H1 (cell line): ENCODE data around the gene NFAM1. TPM values are rescaled to one million over a fixed set of nuclear protein-coding genes. Genes with fewer than 3 reads are reported as not detected.

Experiments
- CTCF ChIA-PET: fragments of 300-600 bp; sonication (Branson Sonifier 250); formaldehyde crosslinking; loops from one replicate; lab custom pipeline; 2021; ENCODE audit not compliant: partially characterized antibody; lab: Charles Lee
- POLR2A ChIA-PET: fragments of 300-600 bp; sonication (Branson Sonifier 250); formaldehyde crosslinking; loops from one replicate; lab custom pipeline; 2021; ENCODE audit warnings: inconsistent platforms; ENCODE audit not compliant: partially characterized antibody; lab: Charles Lee
- DNase-seq, 2 experiments: peaks; one replicate each; pipeline versions ENCODE4 v3.0.0 to v3.0.0-alpha.2; 2010 to 2022; ENCODE audit warnings: low spot score in 2 of 2, low read depth in 1 of 2, mixed read lengths in 1 of 2
- FAIRE-seq: peaks from 2 replicates; lab custom pipeline; 2011; peaks lifted over from hg19 to GRCh38; lab: Jason Lieb, UNC
- H2AFZ ChIP-seq: 2 replicates; pipeline ENCODE4 v1.8.1; 2012; ENCODE audit warnings: low read length, inconsistent platforms
- H2AK5ac ChIP-seq: 2 replicates; pipeline ENCODE4 v1.6.1; 2013; ENCODE audit warnings: low read depth, low read length
- H2BK120ac ChIP-seq: replicated peaks from 2 replicates; pipeline ENCODE3; 2013; ENCODE audit warnings: low read depth, low read length, inconsistent platforms
- H2BK12ac ChIP-seq: 2 replicates; pipeline ENCODE4 v1.6.1; 2013; ENCODE audit warnings: low read depth, low read length
- H2BK15ac ChIP-seq: 2 replicates; pipeline ENCODE4 v1.6.1; 2013; ENCODE audit warnings: low read length
- H2BK20ac ChIP-seq: 2 replicates; pipeline ENCODE4 v1.6.1; 2013; ENCODE audit warnings: low read length
- H2BK5ac ChIP-seq: 2 replicates; pipeline ENCODE4 v1.6.1; 2013; ENCODE audit warnings: low read depth, low read length
- H3K14ac ChIP-seq: 2 replicates; pipeline ENCODE4 v1.6.1; 2013; ENCODE audit warnings: inconsistent platforms; ENCODE audit not compliant: insufficient read length
- H3K18ac ChIP-seq: 2 replicates; pipeline ENCODE4 v1.6.1; 2013; ENCODE audit warnings: low read length; ENCODE audit errors: extremely low read depth
- H3K23ac ChIP-seq: 2 replicates; pipeline ENCODE4 v1.6.1; 2013; ENCODE audit warnings: inconsistent platforms; ENCODE audit not compliant: insufficient read length
- H3K23me2 ChIP-seq: 2 replicates; pipeline ENCODE4 v1.6.1; 2013; ENCODE audit warnings: low read depth, low read length
- H3K27ac ChIP-seq: 2 replicates; pipeline ENCODE4 v1.6.1; 2011; ENCODE audit warnings: low read depth, low read length, inconsistent platforms
- H3K27me3 ChIP-seq, 4 experiments: replicated peaks in 1 of 4; 1 replicate in 1 of 4; 2 replicates in 3 of 4; pipeline versions ENCODE4 v1.6.1 to v1.8.1; 2011 to 2013; ENCODE audit warnings: low read length in 3 of 4, mild to moderate bottlenecking in 3 of 4, inconsistent platforms in 2 of 4, mixed read lengths in 2 of 4, moderate library complexity in 1 of 4; ENCODE audit not compliant: control insufficient read depth in 3 of 4, insufficient read depth in 3 of 4; ENCODE audit errors: extremely low read depth in 1 of 4
- H3K36me3 ChIP-seq, 4 experiments: 2 replicates each; pipeline versions ENCODE4 v1.6.1 to v1.8.1; 2011 to 2013; ENCODE audit warnings: mild to moderate bottlenecking in 4 of 4, low read length in 3 of 4, moderate library complexity in 2 of 4, control low read depth in 1 of 4, inconsistent platforms in 1 of 4; ENCODE audit not compliant: insufficient read depth in 4 of 4, control insufficient read depth in 2 of 4
- H3K4ac ChIP-seq: replicated peaks from 2 replicates; pipeline ENCODE3; 2013; ENCODE audit warnings: low read length, low read depth, mixed read lengths, inconsistent platforms; ENCODE audit not compliant: insufficient read length
- H3K4me1 ChIP-seq, 4 experiments: replicated peaks in 1 of 4; 1 replicate in 1 of 4; 2 replicates in 3 of 4; pipeline versions ENCODE4 v1.6.1 to v1.8.1; 2011 to 2013; ENCODE audit warnings: low read length in 3 of 4, inconsistent platforms in 2 of 4, mixed read lengths in 1 of 4; ENCODE audit not compliant: insufficient read depth in 4 of 4, control insufficient read depth in 3 of 4
- H3K4me2 ChIP-seq, 2 experiments: 2 replicates each; pipeline versions ENCODE4 v1.6.1 to v1.8.1; 2011 to 2013; ENCODE audit warnings: low read depth in 2 of 2, low read length in 2 of 2, control low read depth in 1 of 2, inconsistent platforms in 1 of 2, mild to moderate bottlenecking in 1 of 2; ENCODE audit not compliant: insufficient read depth in 1 of 2
- H3K4me3 ChIP-seq, 4 experiments: fragments of 200-600, 300-600 bp in 1 of 4; sonication (generic), shearing (Covaris generic), sonication (Bioruptor Twin) in 1 of 4; 2 replicates each; pipeline versions ENCODE4 v1.5.1 to v1.8.1; 2011 to 2016; ENCODE audit warnings: low read length in 4 of 4, low read depth in 3 of 4, control low read depth in 2 of 4, inconsistent platforms in 2 of 4, mild to moderate bottlenecking in 2 of 4, mixed read lengths in 1 of 4, moderate library complexity in 1 of 4; ENCODE audit not compliant: insufficient read depth in 2 of 4; ENCODE audit errors: extremely low read depth in 1 of 4
- H3K56ac ChIP-seq: replicated peaks from 2 replicates; pipeline ENCODE3; 2013; ENCODE audit warnings: low read depth, mild to moderate bottlenecking, mixed read lengths, low read length, inconsistent platforms; ENCODE audit not compliant: insufficient read length
- H3K79me1 ChIP-seq: 2 replicates; pipeline ENCODE4 v1.6.1; 2013; ENCODE audit warnings: low read depth, low read length, control low read depth
- H3K79me2 ChIP-seq, 2 experiments: 2 replicates each; pipeline versions ENCODE4 v1.6.1 to v1.8.1; 2012 to 2013; ENCODE audit warnings: low read length in 2 of 2, mild to moderate bottlenecking in 2 of 2, inconsistent platforms in 1 of 2; ENCODE audit not compliant: insufficient read depth in 2 of 2, control insufficient read depth in 1 of 2
- H3K9ac ChIP-seq, 4 experiments: replicated peaks in 1 of 4; 1 replicate in 1 of 4; 2 replicates in 3 of 4; pipeline versions ENCODE4 v1.6.1 to v1.8.1; 2011 to 2013; ENCODE audit warnings: low read depth in 3 of 4, low read length in 3 of 4, control low read depth in 2 of 4, mild to moderate bottlenecking in 2 of 4, moderate library complexity in 2 of 4, inconsistent platforms in 1 of 4; ENCODE audit errors: extremely low read depth in 1 of 4
- H3K9me3 ChIP-seq, 2 experiments: 2 replicates each; pipeline versions ENCODE4 v1.6.1 to v1.8.1; 2012 to 2013; ENCODE audit warnings: mild to moderate bottlenecking in 2 of 2, moderate library complexity in 2 of 2, control low read depth in 1 of 2, inconsistent platforms in 1 of 2, low read depth in 1 of 2, low read length in 1 of 2, mixed read lengths in 1 of 2; ENCODE audit not compliant: insufficient read depth in 2 of 2
- H4K20me1 ChIP-seq, 2 experiments: replicated peaks in 1 of 2; 2 replicates each; pipeline versions ENCODE3 to v1.8.1; 2011 to 2013; ENCODE audit warnings: inconsistent platforms in 2 of 2, low read length in 2 of 2, mild to moderate bottlenecking in 1 of 2; ENCODE audit not compliant: insufficient read depth in 2 of 2, control insufficient read depth in 1 of 2
- H4K5ac ChIP-seq: 2 replicates; pipeline ENCODE4 v1.6.1; 2013; ENCODE audit warnings: low read length, low read depth, mixed read lengths, inconsistent platforms; ENCODE audit not compliant: insufficient read length
- H4K8ac ChIP-seq: 2 replicates; pipeline ENCODE4 v1.8.0; 2013; ENCODE audit warnings: mild to moderate bottlenecking, moderate library complexity, low read length, inconsistent platforms; ENCODE audit not compliant: insufficient read depth; ENCODE audit errors: extremely low read depth
- H4K91ac ChIP-seq: replicated peaks from 2 replicates; pipeline ENCODE3; 2013; ENCODE audit warnings: low read length, mixed read lengths, inconsistent platforms; ENCODE audit not compliant: insufficient read length
- JUN ChIP-seq: IDR thresholded peaks from 2 replicates; pipeline ENCODE4 v1.6.1; 2011; ENCODE audit warnings: low read depth, mild to moderate bottlenecking, improper control_type of control experiment, low read length
- SIN3A ChIP-seq, 2 experiments: IDR thresholded peaks in 1 of 2; conservative IDR thresholded peaks in 1 of 2; 2 replicates each; pipeline ENCODE4 v1.6.1; 2011 to 2012; ENCODE audit warnings: low read length in 2 of 2, improper control_type of control experiment in 1 of 2, low read depth in 1 of 2, mild to moderate bottlenecking in 1 of 2
- SIRT6 ChIP-seq: IDR thresholded peaks from one replicate; pipeline ENCODE4 v1.7.1; 2012; ENCODE audit warnings: low read length, inconsistent platforms
- SP2 ChIP-seq: IDR thresholded peaks from 2 replicates; pipeline ENCODE4 v1.6.1; 2012; ENCODE audit warnings: mild to moderate bottlenecking, low read length, inconsistent platforms
- SP4 ChIP-seq: IDR thresholded peaks from 2 replicates; pipeline ENCODE4 v1.6.1; 2012; ENCODE audit warnings: low read length, inconsistent platforms
- TEAD4 ChIP-seq: IDR thresholded peaks from 2 replicates; pipeline ENCODE4 v1.6.1; 2012; ENCODE audit warnings: low read depth, low read length, inconsistent platforms, mixed read lengths
- WGBS, 2 experiments: shearing (Covaris generic) in 1 of 2; methylation state at CpG; one replicate each; pipeline versions ENCODE4 v1.1.6 to v1.1.7; 2013 to 2015; ENCODE audit warnings: low lambda C conversion rate in 2 of 2, mixed read lengths in 2 of 2, inconsistent platforms in 1 of 2, low coverage in 1 of 2, missing lambda C conversion rate in 1 of 2; ENCODE audit not compliant: insufficient replicate concordance in 2 of 2, insufficient coverage in 1 of 2, insufficient read length in 1 of 2; ENCODE audit errors: extremely low coverage in 1 of 2, missing lambda C conversion rate in 1 of 2; 5-methylcytosine and 5-hydroxymethylcytosine counted together
- polyA plus RNA-seq, 7 experiments: library from polyadenylated mRNA; depleted of rRNA in 3 of 7; stranded (reverse) in 5 of 7; unstranded in 2 of 7; fragments of >200 nt in 5 of 7; fragments of 200-250 nt in 2 of 7; gene quantifications; 1 replicate in 5 of 7; 2 replicates in 1 of 7; 4 replicates in 1 of 7; pipeline versions ENCODE4 v1.2.1 to v1.2.3, GENCODE V29; 2011 to 2013; ENCODE audit warnings: missing spikeins in 2 of 7, mixed read lengths in 2 of 7
- total RNA-seq: library from RNA; stranded (reverse); fragmentation: NEBNext Ultra II Directional; extraction: Animal tissue kit (Norgen Biotek cat#: 25700); gene quantifications from 2 replicates; pipeline ENCODE4 v1.2.1, GENCODE V29; 2021
- TF ChIP-seq, protein P1 (sequence below): IDR thresholded peaks from 2 replicates; pipeline ENCODE4 v1.6.1; 2011; ENCODE audit warnings: low read depth, mild to moderate bottlenecking, low read length; ENCODE audit not compliant: insufficient read depth

Gene NFAM1
- total and polyA plus RNA-seq, 2 of the 8 experiments (the other 6 are each of a cell fraction or from before 2014, with no cell fraction given) = 0.62 to 0.73 TPM

- H3K23ac ChIP-seq = no peak overlapping the region
- H3K79me1 ChIP-seq = no peaks in the 10 kb centered on the region; the same call in 1 of the 2 replicates
- no peak overlapping the region for H2AK5ac ChIP-seq
- H3K79me2 ChIP-seq = no peaks in the 10 kb centered on the region
- H3K18ac ChIP-seq = no peak overlapping the region
- H3K27ac ChIP-seq = no peak overlapping the region
- H2BK20ac ChIP-seq = no peak overlapping the region
- H4K91ac ChIP-seq = no peak overlapping the region
- TF ChIP-seq TEAD4 (no peak), SIRT6 (no peak), JUN (no peak), SP2 (no peak), SP4 (no peak), SIN3A (conservative IDR thresholded peaks at IDR 0.05 in 1 of 2, IDR thresholded peaks at IDR 0.05 in 1 of 2; ENCODE audit: low read depth in 1 of 2, low read length in 2 of 2) (no peak)
- TF ChIP-seq, protein P1, sequence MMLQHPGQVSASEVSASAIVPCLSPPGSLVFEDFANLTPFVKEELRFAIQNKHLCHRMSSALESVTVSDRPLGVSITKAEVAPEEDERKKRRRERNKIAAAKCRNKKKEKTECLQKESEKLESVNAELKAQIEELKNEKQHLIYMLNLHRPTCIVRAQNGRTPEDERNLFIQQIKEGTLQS = no peak
- TF ChIP-seq, all 59 proteins: peak for 0
- no peak overlapping the region for H3K9ac ChIP-seq
- WGBS, 2 experiments = 88% methylated on average over 13 of the region's 13 CpGs; no CpG with 5 or more reads in 1 of the 2 experiments
- H2BK12ac ChIP-seq = peak overlapping the region; percentile 6; the same call in 1 of the 2 replicates
- H3K27me3 ChIP-seq = peaks cover 0 to 2% (median 0%) of the 10 kb centered on the region in 4 experiments; a peak in 3 of 7 replicates
- H3K4ac ChIP-seq = no peak overlapping the region
- H3K36me3 ChIP-seq = no peaks in the 10 kb centered on the region
- H2BK120ac ChIP-seq = no peak overlapping the region
- no peak overlapping the region for H3K56ac ChIP-seq
- CTCF ChIA-PET = interaction anchor here (0.7 to 6.5 kb wide), 20 partner anchors 20 to 394 kb away, joined by 3 to 46 read pairs (median 4); no protein-coding TSS in a partner anchor
- no peak overlapping the region for H3K14ac ChIP-seq
- H2AFZ ChIP-seq = no peak overlapping the region
- H4K5ac ChIP-seq = peak overlapping the region; percentile 13
- no peak overlapping the region for H3K4me3 ChIP-seq
- H3K9me3 ChIP-seq = no peaks in the 10 kb centered on the region
- no peak overlapping the region for H4K8ac ChIP-seq
- H3K23me2 ChIP-seq = peaks cover 7% of the 10 kb centered on the region; the same call in 1 of the 2 replicates
- H3K4me2 ChIP-seq = peak overlapping the region in 1 of 2 experiments; percentile 93; a peak in 2 of 4 replicates
- no peak overlapping the region for H2BK5ac ChIP-seq
- no peak overlapping the region for H2BK15ac ChIP-seq
- peaks cover 6 to 34% (median 18%) of the 10 kb centered on the region in 4 experiments for H3K4me1 ChIP-seq
- no peak for FAIRE-seq
- no peak for DNase-seq
- POLR2A ChIA-PET = interaction anchor here (1.0 to 2.0 kb wide), 5 partner anchors 14 to 158 kb away, joined by 3 to 7 read pairs (median 4); no protein-coding TSS in a partner anchor
- H4K20me1 ChIP-seq = no peaks in the 10 kb centered on the region
These were observed 6.9 kb upstream of the NFAM1 start for GRCh38 chr22:42439021-42439567.
